HG03439 (cell line): Measurements from ENCODE around the gene OR51M1.

ENCODE experiments used
- ATAC-seq: cut with Tn5 transposase; IDR thresholded peaks from one replicate; pipeline ENCODE4 v1.9.1; 2021; ENCODE audit warnings: mild to moderate bottlenecking, moderate library complexity; ENCODE audit not compliant: unreplicated experiment

Gene OR51M1

DNA sequence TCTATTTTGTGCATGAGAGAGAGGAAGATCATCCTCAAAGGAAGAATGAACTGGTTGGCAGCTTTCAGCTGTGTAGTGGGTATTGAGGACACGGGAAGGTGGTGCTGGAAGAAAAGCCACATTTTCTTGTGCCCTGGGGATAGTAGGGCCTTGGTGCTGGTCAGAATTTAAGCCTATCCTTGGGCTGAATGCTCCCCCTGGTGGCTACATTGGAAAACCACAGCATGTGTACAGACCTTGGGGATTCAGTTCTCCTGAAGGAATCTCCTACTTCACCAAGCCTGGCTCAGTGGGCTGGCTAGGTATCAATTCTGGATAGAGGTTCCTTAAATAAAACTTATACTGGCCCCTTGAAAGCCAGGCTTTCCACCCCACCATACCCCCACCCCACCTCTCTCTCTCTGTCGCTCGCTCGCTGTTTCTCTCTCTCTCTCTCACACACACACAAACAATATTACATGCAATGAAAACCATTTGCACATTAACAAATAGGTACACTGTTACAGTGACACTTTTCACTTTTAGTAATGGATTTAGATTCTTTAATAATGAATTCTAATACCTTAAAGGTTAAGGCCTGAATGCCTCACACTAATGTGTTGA, 2.8 kb upstream of the OR51M1 start:
- ATAC-seq, result peak; percentile 73

DNA sequence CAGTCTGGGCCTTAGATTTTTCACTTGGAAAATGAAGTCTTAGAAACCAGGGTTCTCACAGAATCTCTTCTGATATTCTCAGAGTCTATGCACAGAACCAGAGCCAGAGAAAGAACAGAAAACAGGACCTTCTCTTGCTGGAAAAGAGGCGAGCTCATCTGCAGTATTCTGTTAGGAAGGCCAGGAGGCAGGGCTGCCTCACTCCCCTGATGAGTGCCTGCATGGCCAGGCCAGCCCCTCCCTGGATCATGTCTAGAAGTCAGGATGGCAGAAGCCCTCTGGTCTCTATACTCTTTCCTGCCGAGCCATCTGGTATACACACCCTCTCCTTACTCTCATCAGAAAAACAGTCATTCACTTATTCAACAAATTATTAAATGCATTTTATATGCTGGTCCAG, 723 bp downstream of the OR51M1 start:
- no peak for ATAC-seq

DNA sequence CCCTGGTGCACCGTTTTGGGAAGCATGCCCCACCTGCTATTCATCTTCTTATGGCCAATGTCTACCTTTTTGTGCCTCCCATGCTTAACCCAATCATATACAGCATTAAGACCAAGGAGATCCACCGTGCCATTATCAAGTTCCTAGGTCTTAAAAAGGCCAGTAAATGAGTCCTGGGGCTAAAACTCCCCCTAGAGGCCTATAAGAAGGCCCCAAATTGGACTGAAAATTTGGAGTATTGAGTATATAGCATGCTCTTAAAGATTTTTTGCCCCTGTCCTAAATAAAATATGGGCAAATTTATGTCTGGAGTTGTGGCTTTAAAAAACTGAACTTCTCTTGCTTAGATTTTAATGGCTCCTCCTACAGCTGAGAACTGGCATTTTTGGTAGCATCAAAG, 6.6 kb downstream of the OR51M1 start:
- ATAC-seq, result no peak

DNA sequence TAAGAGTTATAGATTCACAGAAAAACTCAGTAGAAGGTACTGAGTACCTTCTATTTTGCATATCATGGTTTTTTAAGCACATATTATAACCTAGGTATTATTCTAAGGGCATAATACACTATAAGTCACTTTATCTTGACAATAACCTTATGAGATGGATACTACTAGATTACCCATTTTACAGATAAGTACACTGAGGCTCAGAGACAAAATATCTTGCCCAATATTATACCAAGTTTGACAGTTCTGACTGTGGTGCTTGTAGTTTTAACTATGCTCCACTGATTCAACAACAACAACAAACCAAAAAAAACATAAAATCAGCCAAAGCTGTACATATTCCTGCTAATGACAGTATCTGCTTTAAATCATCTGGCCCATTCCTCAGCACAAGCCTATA, 10.5 kb downstream of the OR51M1 start:
- ATAC-seq, result no peak

DNA sequence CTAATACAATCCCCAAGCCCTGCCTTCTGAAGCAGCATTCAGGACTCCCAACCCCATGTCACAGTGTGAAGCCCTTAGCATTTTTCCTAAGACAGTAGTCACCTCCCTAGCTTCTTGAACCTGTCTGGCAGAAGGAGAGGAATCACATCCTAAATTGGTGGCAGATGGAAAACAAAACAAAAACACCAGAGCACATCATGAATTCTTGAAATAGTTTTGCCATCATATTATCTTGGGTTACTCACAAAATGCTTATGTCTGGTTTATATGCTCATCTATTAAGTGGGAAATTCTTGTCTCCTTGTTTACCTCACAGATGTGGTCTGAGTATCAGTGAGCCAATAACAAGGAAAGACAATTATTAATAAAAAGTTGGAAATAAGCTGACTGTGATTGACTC, 15.3 kb downstream of the OR51M1 start:
- no peak for ATAC-seq

DNA sequence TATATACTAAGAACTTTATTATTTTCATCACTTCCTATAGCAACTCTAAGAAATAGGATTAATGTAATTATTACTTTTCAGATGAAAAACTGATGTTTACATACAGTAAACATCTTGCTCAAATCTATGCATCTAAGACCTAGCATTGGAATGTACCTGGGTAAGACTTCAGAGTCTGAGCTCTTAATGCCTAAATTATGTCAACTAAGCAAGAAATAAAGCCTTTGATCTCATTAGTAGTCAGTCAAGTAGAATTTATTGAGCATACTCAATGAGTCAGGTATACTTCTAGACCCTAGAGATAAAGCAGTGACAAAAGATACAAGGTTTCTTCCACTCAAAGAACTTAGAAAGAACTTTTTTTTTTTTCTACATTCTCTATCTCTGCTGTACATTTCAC, 21.6 kb downstream of the OR51M1 start:
- no peak for ATAC-seq

DNA sequence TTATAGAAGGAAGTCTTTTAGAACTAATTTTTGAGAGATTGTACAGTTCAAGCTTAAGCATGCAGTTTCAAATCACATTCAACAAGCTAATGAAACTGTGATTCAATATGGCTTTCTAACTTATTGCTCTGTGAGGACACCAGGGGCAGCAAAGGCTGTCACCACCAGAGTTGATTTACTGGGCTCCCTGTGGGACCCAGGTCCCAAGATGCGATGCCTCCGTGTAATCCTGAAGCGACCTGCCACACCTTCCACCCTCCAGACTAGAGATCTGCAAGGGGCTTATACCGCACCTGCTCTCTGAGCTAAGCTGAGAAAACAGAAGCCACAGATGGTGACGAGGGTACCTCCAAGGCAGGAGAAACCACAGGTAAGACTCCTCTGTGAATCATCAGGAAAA, 37.4 kb downstream of the OR51M1 start:
- no peak for ATAC-seq

DNA sequence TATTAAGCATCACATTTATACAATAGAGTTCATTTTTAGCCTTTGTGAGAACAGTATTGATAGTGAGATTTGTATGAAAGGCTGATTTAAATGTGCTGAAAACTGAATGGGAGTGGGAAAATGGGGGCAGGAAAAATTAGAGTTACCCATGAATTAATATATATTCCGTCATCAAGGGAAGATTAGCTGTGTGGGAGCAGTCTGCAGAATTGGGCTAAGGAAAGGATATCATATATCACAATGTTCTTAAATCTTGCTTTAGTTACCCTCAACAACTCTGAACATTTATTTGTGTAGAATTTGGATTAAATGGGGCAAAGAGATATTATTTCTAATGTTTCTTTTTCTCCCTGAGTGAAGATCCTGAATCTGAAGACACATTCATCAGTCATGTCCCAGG, 38.2 kb downstream of the OR51M1 start, which contains the start of gene OR51Q1:
Gene OR51Q1 (plus strand): TSS at position 301 of the 400 bp plus-strand sequence. CDS start 90 bp downstream, at position 391.
- ATAC-seq, result no peak

DNA sequence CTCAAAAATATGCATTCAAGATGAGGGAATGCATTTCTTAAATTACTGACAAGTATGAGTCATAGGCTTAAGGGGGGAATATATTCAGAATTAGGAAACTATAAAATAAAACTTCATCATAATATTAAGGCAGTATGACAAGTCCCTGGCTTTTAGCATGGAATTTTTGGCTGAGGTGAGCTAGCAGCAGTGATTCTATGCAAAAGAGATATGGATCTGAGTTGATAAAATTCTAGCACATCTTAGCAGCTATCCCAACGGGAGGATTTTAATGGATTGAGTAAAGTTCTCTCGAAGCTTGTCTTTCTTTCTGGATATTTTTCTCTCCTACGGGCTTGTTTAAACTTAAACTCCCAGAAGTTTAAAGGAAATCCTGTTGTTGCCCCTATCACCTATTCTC, 39.5 kb downstream of the OR51M1 start:
- ATAC-seq, result no peak

DNA sequence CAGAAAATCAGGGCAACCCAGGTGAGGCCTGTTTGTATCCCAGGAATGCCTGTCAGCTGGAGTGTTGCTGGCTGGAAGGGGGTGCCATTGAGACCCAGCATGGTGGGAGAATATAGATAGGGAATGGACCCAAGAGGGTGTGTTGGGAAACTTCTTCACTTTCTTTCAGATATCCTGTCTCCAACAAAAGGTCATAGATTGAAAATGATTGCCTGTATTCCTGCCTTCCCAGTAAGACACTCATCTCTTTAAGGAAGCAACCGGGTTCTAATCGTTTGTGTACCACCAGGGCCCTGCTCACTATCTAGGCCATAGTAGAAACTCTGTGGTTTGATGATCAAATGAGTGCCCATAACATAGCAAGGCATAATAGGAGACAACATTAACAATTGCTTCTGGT, 57.8 kb downstream of the OR51M1 start, which contains the start of gene OR51I1:
Gene OR51I1 (minus strand): TSS at position 101 of the 400 bp plus-strand sequence. CDS start 0 bp downstream, at position 101.
- no peak for ATAC-seq
